ENCODE data around the gene NR1H4. TPM values are rescaled to one million over a fixed set of nuclear protein-coding genes. Genes with fewer than 3 reads are reported as not detected.

NR1H4 gene
- total and polyA plus RNA-seq, 2 donors (not counting 1 experiment from before 2014, with no cell fraction given) = not detected

DNA sequence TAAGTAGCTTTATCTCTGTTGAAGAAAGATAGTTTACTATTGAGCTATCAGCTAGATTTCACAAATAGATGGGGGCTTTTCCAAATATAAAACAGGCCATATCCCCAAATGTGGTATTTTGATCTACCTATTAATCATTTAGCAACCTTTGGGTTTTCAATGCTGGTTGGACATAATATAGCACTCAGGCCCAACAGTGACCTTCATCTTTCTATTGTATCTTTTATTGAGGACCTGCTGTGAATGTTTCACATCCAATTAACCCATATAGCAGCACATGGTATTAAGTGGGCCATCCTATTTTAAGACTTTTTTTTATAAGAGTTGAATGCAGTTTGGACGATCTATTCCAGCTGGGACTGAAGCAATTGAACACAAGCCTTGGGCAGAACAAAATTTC is 10.0 kb upstream of the NR1H4 start:
- ChIA-PET CTCF (interaction anchor here (0.7 kb wide), 1 partner anchor 20 kb away, joined by 3 read pairs; no protein-coding TSS in a partner anchor), POLR2A (no interaction called here)
- H3K4me1 ChIP-seq (ENCODE audit: control insufficient read depth in 2 of 2, insufficient read depth in 2 of 2, low read length in 2 of 2) = no peaks in the 10 kb centered on the region
- no peak overlapping the region for H3K4me2 ChIP-seq (replicated peaks; ENCODE audit: low read depth, low read length, poor library complexity, severe bottlenecking)
- Mint-ChIP-seq H3K9me3 (ENCODE audit: insufficient read depth) (no peaks in the 10 kb centered on the region), H3K27me3 (no peaks in the 10 kb centered on the region), H3K27ac (no peak overlapping the region), H3K4me3 (no peak overlapping the region), H3K4me1 (no peaks in the 10 kb centered on the region)
- H3K27ac ChIP-seq (ENCODE audit: low read length in 2 of 2) = no peak overlapping the region
- DNase-seq = no peak
- no peak for ATAC-seq (ENCODE audit: low read depth)
- intact Hi-C loops (cut with micrococcal nuclease) = no loop called here
- H3K27me3 ChIP-seq (replicated peaks in 1 of 4; ENCODE audit: control extremely low read depth in 1 of 4, control insufficient read depth in 3 of 4, insufficient read depth in 4 of 4, low read length in 3 of 4) = no peaks in the 10 kb centered on the region
- WGBS (ENCODE audit: insufficient coverage) = 100% methylated on average over 1 of the region's 1 CpG
- no peaks in the 10 kb centered on the region for H3K79me2 ChIP-seq (ENCODE audit: control insufficient read depth, insufficient read depth, low read length)
- TF ChIP-seq EZH2 (IDR thresholded peaks at IDR 0.05; ENCODE audit: borderline replicate concordance, insufficient read depth, low read depth, low read length, poor library complexity, severe bottlenecking) = no peak
- TF ChIP-seq, protein P1, sequence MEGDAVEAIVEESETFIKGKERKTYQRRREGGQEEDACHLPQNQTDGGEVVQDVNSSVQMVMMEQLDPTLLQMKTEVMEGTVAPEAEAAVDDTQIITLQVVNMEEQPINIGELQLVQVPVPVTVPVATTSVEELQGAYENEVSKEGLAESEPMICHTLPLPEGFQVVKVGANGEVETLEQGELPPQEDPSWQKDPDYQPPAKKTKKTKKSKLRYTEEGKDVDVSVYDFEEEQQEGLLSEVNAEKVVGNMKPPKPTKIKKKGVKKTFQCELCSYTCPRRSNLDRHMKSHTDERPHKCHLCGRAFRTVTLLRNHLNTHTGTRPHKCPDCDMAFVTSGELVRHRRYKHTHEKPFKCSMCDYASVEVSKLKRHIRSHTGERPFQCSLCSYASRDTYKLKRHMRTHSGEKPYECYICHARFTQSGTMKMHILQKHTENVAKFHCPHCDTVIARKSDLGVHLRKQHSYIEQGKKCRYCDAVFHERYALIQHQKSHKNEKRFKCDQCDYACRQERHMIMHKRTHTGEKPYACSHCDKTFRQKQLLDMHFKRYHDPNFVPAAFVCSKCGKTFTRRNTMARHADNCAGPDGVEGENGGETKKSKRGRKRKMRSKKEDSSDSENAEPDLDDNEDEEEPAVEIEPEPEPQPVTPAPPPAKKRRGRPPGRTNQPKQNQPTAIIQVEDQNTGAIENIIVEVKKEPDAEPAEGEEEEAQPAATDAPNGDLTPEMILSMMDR (IDR thresholded peaks at IDR 0.05) = no peak
- no peaks in the 10 kb centered on the region for H4K20me1 ChIP-seq (ENCODE audit: control insufficient read depth, insufficient read depth, low read length, poor library complexity, severe bottlenecking)
- H3K9ac ChIP-seq (ENCODE audit: low read length) = no peak overlapping the region
- H2AFZ ChIP-seq (ENCODE audit: insufficient read depth, low read depth, low read length, poor library complexity, severe bottlenecking) = no peak overlapping the region
- H3K36me3 ChIP-seq (replicated peaks in 1 of 2; ENCODE audit: control extremely low read depth in 1 of 2, control insufficient read depth in 1 of 2, extremely low read depth in 1 of 2, insufficient read depth in 2 of 2, low read length in 1 of 2) = no peaks in the 10 kb centered on the region
- no peaks in the 10 kb centered on the region for H3K9me3 ChIP-seq (ENCODE audit: control extremely low read depth in 1 of 3, control insufficient read depth in 2 of 3, insufficient read depth in 1 of 3, low read length in 2 of 3)
- no peak overlapping the region for H3K4me3 ChIP-seq (ENCODE audit: control extremely low read depth in 1 of 5, extremely low read depth in 1 of 5, insufficient read depth in 1 of 5, low read depth in 2 of 5, low read length in 4 of 5)

DNA sequence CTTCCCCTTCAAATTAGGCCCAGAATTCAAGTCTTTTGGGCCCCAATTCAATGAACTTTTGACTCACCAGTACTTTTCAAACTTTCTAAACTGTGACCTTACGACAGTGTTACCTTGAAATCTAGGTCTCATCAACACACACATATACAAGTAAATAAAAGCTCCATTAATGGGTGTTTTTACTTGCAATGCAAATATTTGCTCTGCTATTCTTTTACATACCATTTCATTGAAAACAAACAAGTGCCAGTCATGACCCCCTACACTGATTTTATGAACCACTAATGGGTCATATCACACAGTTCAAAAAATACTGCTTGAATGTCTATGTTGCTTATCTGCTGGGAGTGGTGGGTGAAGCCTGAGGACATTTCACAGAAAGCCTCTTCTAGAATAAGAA is 9.1 kb upstream of the NR1H4 start:
- H4K20me1 ChIP-seq (ENCODE audit: control insufficient read depth, insufficient read depth, low read length, poor library complexity, severe bottlenecking) = no peaks in the 10 kb centered on the region
- POLR2A ChIA-PET = no interaction called here
- H3K36me3 ChIP-seq (replicated peaks in 1 of 2; ENCODE audit: control extremely low read depth in 1 of 2, control insufficient read depth in 1 of 2, extremely low read depth in 1 of 2, insufficient read depth in 2 of 2, low read length in 1 of 2) = no peaks in the 10 kb centered on the region
- TF ChIP-seq, protein P1 (IDR thresholded peaks at IDR 0.05) = no peak
- no peak for TF ChIP-seq EZH2 (IDR thresholded peaks at IDR 0.05; ENCODE audit: borderline replicate concordance, insufficient read depth, low read depth, low read length, poor library complexity, severe bottlenecking)
- no peak overlapping the region for H3K4me2 ChIP-seq (replicated peaks; ENCODE audit: low read depth, low read length, poor library complexity, severe bottlenecking)
- H2AFZ ChIP-seq (ENCODE audit: insufficient read depth, low read depth, low read length, poor library complexity, severe bottlenecking) = no peak overlapping the region
- no peaks in the 10 kb centered on the region for H3K9me3 ChIP-seq (ENCODE audit: control extremely low read depth in 1 of 3, control insufficient read depth in 2 of 3, insufficient read depth in 1 of 3, low read length in 2 of 3)
- no peak overlapping the region for H3K4me3 ChIP-seq (ENCODE audit: control extremely low read depth in 1 of 5, extremely low read depth in 1 of 5, insufficient read depth in 1 of 5, low read depth in 2 of 5, low read length in 4 of 5)
- no peak overlapping the region for H3K27ac ChIP-seq (ENCODE audit: low read length in 2 of 2)
- H3K27me3 Mint-ChIP-seq = no peaks in the 10 kb centered on the region
- no peaks in the 10 kb centered on the region for H3K27me3 ChIP-seq (replicated peaks in 1 of 4; ENCODE audit: control extremely low read depth in 1 of 4, control insufficient read depth in 3 of 4, insufficient read depth in 4 of 4, low read length in 3 of 4)
- no peak overlapping the region for H3K4me3 Mint-ChIP-seq
- DNase-seq = no peak
- WGBS (ENCODE audit: insufficient coverage) = no CpG with 5 or more reads among the region's 1 CpG
- no peaks in the 10 kb centered on the region for H3K79me2 ChIP-seq (ENCODE audit: control insufficient read depth, insufficient read depth, low read length)
- H3K27ac Mint-ChIP-seq = no peak overlapping the region
- CTCF ChIA-PET = interaction anchor here (0.7 kb wide), 1 partner anchor 19 kb away, joined by 3 read pairs; no protein-coding TSS in a partner anchor
- H3K9ac ChIP-seq (ENCODE audit: low read length) = no peak overlapping the region
- no peaks in the 10 kb centered on the region for H3K4me1 ChIP-seq (ENCODE audit: control insufficient read depth in 2 of 2, insufficient read depth in 2 of 2, low read length in 2 of 2)
- intact Hi-C loops (cut with micrococcal nuclease) = no loop called here
- no peaks in the 10 kb centered on the region for H3K9me3 Mint-ChIP-seq (ENCODE audit: insufficient read depth)
- H3K4me1 Mint-ChIP-seq = no peaks in the 10 kb centered on the region
- ATAC-seq (ENCODE audit: low read depth) = no peak
